IMR-90 (cell line): ENCODE data around the gene SSX2IP. TPM values are rescaled to one million over a fixed set of nuclear protein-coding genes. Genes with fewer than 3 reads are reported as not detected.

Experiments used
- ATAC-seq: fragments of 200-7000 bp; cut with Tn5 transposase; 2 replicates; pipeline ENCODE4 v1.9.1; 2020; ENCODE audit warnings: low read depth, mild to moderate bottlenecking, moderate library complexity
- BruUV-seq: library from RNA; stranded (reverse); fragments of 400-500 nt; replicated peaks from 2 replicates; lab custom pipeline; 2021; lab: Mats Ljungman, UMichigan
- CTCF ChIA-PET: fragments of 300-600 bp; formaldehyde crosslinking; extraction: SDS; loops from one replicate; lab custom pipeline; 2021; ENCODE audit warnings: antibody characterized with exemption; lab: Yijun Ruan, JAX
- POLR2A ChIA-PET: fragments of 300-600 bp; sonication (Branson Sonifier 250); formaldehyde crosslinking; loops from one replicate; lab custom pipeline; 2022; ENCODE audit warnings: antibody characterized with exemption; ENCODE audit not compliant: unreplicated experiment; lab: Charles Lee
- DNase-seq: peaks from one replicate; pipeline ENCODE4 v3.0.0; 2013
- H2AFZ ChIP-seq: replicated peaks from 2 replicates; pipeline ENCODE3; 2013; ENCODE audit warnings: low read length, mild to moderate bottlenecking; ENCODE audit not compliant: poor library complexity
- H2AK5ac ChIP-seq: 2 replicates; pipeline ENCODE4 v1.6.1; 2013; ENCODE audit warnings: low read depth, low read length, inconsistent platforms
- H2AK9ac ChIP-seq: replicated peaks from 2 replicates; pipeline ENCODE3; 2013; ENCODE audit warnings: mild to moderate bottlenecking, low read depth, low read length, moderate library complexity; ENCODE audit not compliant: poor library complexity
- H2BK120ac ChIP-seq: 2 replicates; pipeline ENCODE4 v1.6.1; 2013; ENCODE audit warnings: low read depth, low read length, inconsistent platforms
- H2BK15ac ChIP-seq: 3 replicates; pipeline ENCODE4 v1.6.1; 2013; ENCODE audit warnings: low read depth, low read length, inconsistent platforms
- H2BK20ac ChIP-seq: 2 replicates; pipeline ENCODE4 v1.6.1; 2013; ENCODE audit warnings: low read depth, mild to moderate bottlenecking, inconsistent platforms, low read length, moderate library complexity
- H2BK5ac ChIP-seq: 2 replicates; pipeline ENCODE4 v1.6.1; 2013; ENCODE audit warnings: mild to moderate bottlenecking, low read depth, low read length, inconsistent platforms; ENCODE audit not compliant: poor library complexity, severe bottlenecking
- H3K14ac ChIP-seq: replicated peaks from 2 replicates; pipeline ENCODE4 v1.6.1; 2013; ENCODE audit warnings: low read depth, low read length, inconsistent platforms
- H3K18ac ChIP-seq: 2 replicates; pipeline ENCODE4 v1.6.1; 2013; ENCODE audit warnings: low read depth, low read length, control low read depth
- H3K23ac ChIP-seq: 2 replicates; pipeline ENCODE4 v1.6.1; 2013; ENCODE audit warnings: low read depth, low read length, inconsistent platforms
- H3K27ac ChIP-seq: 2 replicates; pipeline ENCODE4 v1.5.1; 2013; ENCODE audit warnings: mild to moderate bottlenecking, control low read depth, low read length; ENCODE audit not compliant: insufficient read depth
- H3K27me3 ChIP-seq: 2 replicates; pipeline ENCODE4 v1.6.1; 2013; ENCODE audit warnings: low read length; ENCODE audit not compliant: control insufficient read depth, insufficient read depth
- H3K36me3 ChIP-seq: 2 replicates; pipeline ENCODE4 v1.6.1; 2013; ENCODE audit warnings: low read length, mixed read lengths; ENCODE audit not compliant: control insufficient read depth, insufficient read depth
- H3K4ac ChIP-seq: 2 replicates; pipeline ENCODE4 v1.6.1; 2013; ENCODE audit warnings: low read depth, low read length, inconsistent platforms
- H3K4me1 ChIP-seq: 2 replicates; pipeline ENCODE4 v1.6.1; 2013; ENCODE audit warnings: low read length, mixed read lengths; ENCODE audit not compliant: control insufficient read depth, insufficient read depth
- H3K4me2 ChIP-seq: 2 replicates; pipeline ENCODE4 v1.6.1; 2013; ENCODE audit warnings: low read depth, mild to moderate bottlenecking, control low read depth, low read length, moderate library complexity
- H3K4me3 ChIP-seq: 2 replicates; pipeline ENCODE4 v1.5.1; 2013; ENCODE audit warnings: low read depth, mild to moderate bottlenecking, control low read depth, low read length, moderate library complexity; ENCODE audit not compliant: insufficient read depth
- H3K56ac ChIP-seq: 2 replicates; pipeline ENCODE4 v1.6.1; 2013; ENCODE audit warnings: low read length, inconsistent platforms; ENCODE audit not compliant: insufficient read depth; ENCODE audit errors: extremely low read depth
- H3K79me1 ChIP-seq, 2 experiments: 2 replicates each; pipeline ENCODE4 v1.6.1; 2013; ENCODE audit warnings: low read length in 2 of 2, inconsistent platforms in 1 of 2, low read depth in 1 of 2
- H3K9ac ChIP-seq: 2 replicates; pipeline ENCODE4 v1.6.1; 2013; ENCODE audit warnings: low read depth, low read length, control low read depth
- H3K9me1 ChIP-seq: 2 replicates; pipeline ENCODE4 v1.6.1; 2013; ENCODE audit warnings: low read length, inconsistent platforms; ENCODE audit not compliant: insufficient read depth
- H3K9me3 ChIP-seq: 2 replicates; pipeline ENCODE4 v1.6.1; 2013; ENCODE audit warnings: low read length; ENCODE audit not compliant: control insufficient read depth, insufficient read depth
- H4K20me1 ChIP-seq: 2 replicates; pipeline ENCODE4 v1.6.1; 2013; ENCODE audit warnings: low read length, inconsistent platforms; ENCODE audit not compliant: insufficient read depth
- H4K5ac ChIP-seq: 2 replicates; pipeline ENCODE4 v1.6.1; 2013; ENCODE audit warnings: mild to moderate bottlenecking, low read depth, low read length, control low read depth
- H4K8ac ChIP-seq, 2 experiments: 2 replicates each; pipeline ENCODE4 v1.6.1; 2013; ENCODE audit warnings: low read depth in 2 of 2, low read length in 2 of 2, control low read depth in 1 of 2, inconsistent platforms in 1 of 2
- H4K91ac ChIP-seq: 2 replicates; pipeline ENCODE4 v1.6.1; 2013; ENCODE audit warnings: low read depth, low read length, inconsistent platforms; ENCODE audit not compliant: insufficient read depth
- BHLHE40 ChIP-seq: fragments of 150-350 bp; IDR thresholded peaks from 2 replicates; pipeline ENCODE4 v1.6.1; 2016; ENCODE audit warnings: mild to moderate bottlenecking, low read depth, low read length
- CTCF ChIP-seq: conservative IDR thresholded peaks from 2 replicates; pipeline ENCODE4 v1.5.1; 2012; ENCODE audit warnings: mild to moderate bottlenecking, low read depth, low read length, improper control_type of control experiment
- FOS ChIP-seq: fragments of 150-350 bp; IDR thresholded peaks from 2 replicates; pipeline ENCODE4 v1.6.1; 2016; ENCODE audit warnings: low read depth, low read length
- MAFK ChIP-seq: IDR thresholded peaks from 2 replicates; pipeline ENCODE4 v1.6.1; 2012; ENCODE audit warnings: low read depth, low read length, improper control_type of control experiment
- MXI1 ChIP-seq: IDR thresholded peaks from 2 replicates; pipeline ENCODE4 v1.6.1; 2012; ENCODE audit warnings: low read depth, mild to moderate bottlenecking, low read length, moderate library complexity, borderline replicate concordance
- POLR2A ChIP-seq: IDR thresholded peaks from 2 replicates; pipeline ENCODE4 v1.6.1; 2012; ENCODE audit warnings: mild to moderate bottlenecking, low read depth, low read length
- RAD21 ChIP-seq: IDR thresholded peaks from 2 replicates; pipeline ENCODE4 v1.6.1; 2012; ENCODE audit warnings: low read length, improper control_type of control experiment
- RCOR1 ChIP-seq: IDR thresholded peaks from 2 replicates; pipeline ENCODE4 v1.6.1; 2012; ENCODE audit warnings: mild to moderate bottlenecking, low read length, improper control_type of control experiment; ENCODE audit not compliant: insufficient replicate concordance
- SMC3 ChIP-seq: fragments of 150-350 bp; IDR thresholded peaks from 2 replicates; pipeline ENCODE4 v1.6.1; 2016; ENCODE audit warnings: low read depth, mild to moderate bottlenecking, antibody characterized with exemption, low read length, moderate library complexity
- USF2 ChIP-seq: fragments of 150-350 bp; IDR thresholded peaks from 2 replicates; pipeline ENCODE4 v1.6.1; 2017; ENCODE audit warnings: mild to moderate bottlenecking, antibody characterized with exemption, low read length, low read depth
- WGBS, 2 experiments: methylation state at CpG; one replicate each; pipeline versions ENCODE4 v1.1.5 to v1.1.7; 2013; ENCODE audit warnings: missing lambda C conversion rate in 2 of 2; ENCODE audit not compliant: insufficient read length in 1 of 2; ENCODE audit errors: extremely low coverage in 2 of 2; 5-methylcytosine and 5-hydroxymethylcytosine counted together
- dilution Hi-C: fragments of 300-500 bp; cut with HindIII; formaldehyde crosslinking; loops from one replicate; pipeline ENCODE4 v1.14.3; 2018; ENCODE audit warnings: low sequenced_read_pairs; ENCODE audit not compliant: unreplicated experiment
- in situ Hi-C: fragments of 300-500 bp; cut with MboI; formaldehyde crosslinking; loops from 3 replicates; pipeline ENCODE4 v1.14.3; 2019; ENCODE audit warnings: low sequenced_read_pairs, inconsistent platforms, mixed read lengths
- intact Hi-C: fragments of 100-400 bp; cut with micrococcal nuclease; formaldehyde crosslinking; loops from 2 replicates; pipeline ENCODE4 v1.10.0; 2022
- polyA plus RNA-seq, 3 experiments: library from polyadenylated mRNA; depleted of rRNA; stranded (reverse); fragments of >200 nt; gene quantifications; 2 replicates each; pipeline ENCODE4 v1.2.3, GENCODE V29; 2012; ENCODE audit warnings: low replicate concordance in 1 of 3
- total RNA-seq: library from RNA; depleted of rRNA; stranded (reverse); fragments of >200 nt; gene quantifications from 2 replicates; pipeline ENCODE4 v1.2.3, GENCODE V29; 2012

The SSX2IP gene
- total and polyA plus RNA-seq, 2 of the 4 experiments (the other 2 are of a cell fraction): 7.7 to 13.4 TPM

- no peak overlapping the region for H3K4me2 ChIP-seq
- H3K9me3 ChIP-seq: peaks cover 4% of the 10 kb centered on the region
- no peak overlapping the region for H3K9ac ChIP-seq
- H2BK5ac ChIP-seq: no peak overlapping the region
- H3K4me3 ChIP-seq: no peak overlapping the region
- H3K4ac ChIP-seq: no peak overlapping the region
- no peaks in the 10 kb centered on the region for H3K36me3 ChIP-seq
- H4K8ac ChIP-seq: no peak overlapping the region
- peaks cover 10% of the 10 kb centered on the region for H3K4me1 ChIP-seq
- no peak overlapping the region for H3K56ac ChIP-seq
- intact Hi-C loops: no loop called here
- ChIA-PET POLR2A (no interaction called here), CTCF (interaction anchor here (0.6 to 1.7 kb wide), 7 partner anchors 7 to 464 kb away, joined by 3 to 6 read pairs (median 3); no protein-coding TSS in a partner anchor)
- in situ Hi-C loops: loop anchor here (25.0 kb wide), 2 partner anchors 332 to 468 kb away; partner anchors contain the start of gene PRKACB
- no peak overlapping the region for H3K23ac ChIP-seq
- BruUV-seq: no TSS peak
- WGBS, 2 experiments: no CpG with 5 or more reads among the region's 1 CpG
- H2AFZ ChIP-seq: no peak overlapping the region
- ATAC-seq (no peak), DNase-seq (no peak)
- H3K18ac ChIP-seq: no peak overlapping the region
- no peak overlapping the region for H4K91ac ChIP-seq
- no peaks in the 10 kb centered on the region for H3K27me3 ChIP-seq
- H2BK120ac ChIP-seq: no peak overlapping the region
- H2AK5ac ChIP-seq: peak overlapping the region; percentile 35; the same call in 1 of the 2 replicates
- H4K20me1 ChIP-seq: no peaks in the 10 kb centered on the region
- TF ChIP-seq MXI1: no peak
- no peak for TF ChIP-seq SMC3
- no peak for TF ChIP-seq FOS
- no peak for TF ChIP-seq RAD21
- no peak for TF ChIP-seq RCOR1
- no peak for TF ChIP-seq BHLHE40
- TF ChIP-seq MAFK: no peak
- no peak for TF ChIP-seq CTCF
- TF ChIP-seq POLR2A: no peak
- no peak for TF ChIP-seq USF2
- no peak overlapping the region for H2BK15ac ChIP-seq
- no peak overlapping the region for H3K27ac ChIP-seq
- H4K5ac ChIP-seq: no peak overlapping the region
- H3K14ac ChIP-seq: 0 out of 2 replicates have a peak overlapping the region, but pooled peaks have one; percentile 15
- no peaks in the 10 kb centered on the region for H3K79me1 ChIP-seq
- dilution Hi-C loops: no loop called here
- H3K9me1 ChIP-seq: peaks cover 12% of the 10 kb centered on the region
- no peak overlapping the region for H2AK9ac ChIP-seq
- H2BK20ac ChIP-seq: no peak overlapping the region; the same call in 1 of the 2 replicates
These were observed 85.1 kb downstream of the SSX2IP start for GRCh38 chr1:84605157-84605556.
